HEK293 (cell line): ENCODE measurements around the gene MTCP1.
A peak's percentile ranks its signal among the peaks of the same experiment; 100 is the strongest.

Experiments used
- CTCF ChIA-PET: fragments of 350-600 bp; formaldehyde crosslinking; extraction: SDS; loops from one replicate; lab custom pipeline; 2021; ENCODE audit warnings: antibody characterized with exemption; lab: Yijun Ruan, JAX
- POLR2A ChIA-PET: fragments of 300-600 bp; formaldehyde crosslinking; extraction: SDS; loops from one replicate; lab custom pipeline; 2020; ENCODE audit warnings: antibody characterized with exemption, inconsistent platforms; lab: Yijun Ruan, JAX
- H3K27ac ChIP-seq: fragments of 200-500 bp; sonication (Bioruptor generic); 2 replicates; pipeline ENCODE4 v1.5.1; 2014; ENCODE audit warnings: low read depth, low read length, control low read depth, inconsistent platforms; ENCODE audit errors: extremely low read depth
- H3K36me3 ChIP-seq, 2 experiments: fragments of 200-500 bp in 1 of 2; sonication (Bioruptor generic) in 1 of 2; 1 replicate in 1 of 2; 2 replicates in 1 of 2; pipeline ENCODE4 v1.5.1; 2014 to 2017; ENCODE audit warnings: inconsistent platforms in 2 of 2, low read length in 2 of 2; ENCODE audit not compliant: control insufficient read depth in 2 of 2, insufficient read depth in 1 of 2
- H3K4me1 ChIP-seq: fragments of 200-500 bp; sonication (Bioruptor generic); 2 replicates; pipeline ENCODE4 v1.5.1; 2014; ENCODE audit warnings: mild to moderate bottlenecking, low read length, inconsistent platforms; ENCODE audit not compliant: control insufficient read depth, insufficient read depth
- H3K4me3 ChIP-seq: 2 replicates; pipeline ENCODE4 v1.5.1; 2011; ENCODE audit warnings: low read depth, mild to moderate bottlenecking, control low read depth, low read length, moderate library complexity
- H3K9me3 ChIP-seq: fragments of 200-500 bp; sonication (Bioruptor generic); 2 replicates; pipeline ENCODE4 v1.5.1; 2014; ENCODE audit warnings: low read depth, low read length, inconsistent platforms; ENCODE audit not compliant: control insufficient read depth, insufficient read depth
- KLF10 ChIP-seq: fragments of 450-650 bp; IDR thresholded peaks from 2 replicates; pipeline ENCODE4 v1.5.1; 2018; ENCODE audit warnings: missing biosample characterization, mild to moderate bottlenecking, missing genetic modification characterization
- PRDM1 ChIP-seq: fragments of 450-650 bp; formaldehyde crosslinking; IDR thresholded peaks from 2 replicates; pipeline ENCODE4; 2016; ENCODE audit warnings: missing biosample characterization, missing genetic modification characterization
- PRDM10 ChIP-seq: fragments of 450-650 bp; formaldehyde crosslinking; IDR thresholded peaks from 2 replicates; pipeline ENCODE4 v1.5.1; 2016; ENCODE audit warnings: missing biosample characterization, missing genetic modification characterization
- ZBTB26 ChIP-seq: fragments of 450-650 bp; formaldehyde crosslinking; optimal IDR thresholded peaks from 2 replicates; pipeline ENCODE3; 2016; ENCODE audit warnings: missing biosample characterization, mild to moderate bottlenecking, missing genetic modification characterization
- ZFHX2 ChIP-seq: fragments of 450-650 bp; formaldehyde crosslinking; conservative IDR thresholded peaks from 2 replicates; pipeline ENCODE4 v1.5.1; 2016; ENCODE audit warnings: missing biosample characterization, missing genetic modification characterization
- ZFP69B ChIP-seq: fragments of 450-650 bp; formaldehyde crosslinking; IDR thresholded peaks from 2 replicates; pipeline ENCODE4 v1.5.1; 2016; ENCODE audit warnings: missing biosample characterization, missing genetic modification characterization
- ZNF157 ChIP-seq: fragments of 450-650 bp; formaldehyde crosslinking; IDR thresholded peaks from 2 replicates; pipeline ENCODE4 v1.5.1; 2016; ENCODE audit warnings: missing biosample characterization, missing genetic modification characterization
- ZNF18 ChIP-seq: fragments of 450-650 bp; formaldehyde crosslinking; IDR thresholded peaks from 2 replicates; pipeline ENCODE4 v1.5.1; 2016; ENCODE audit warnings: missing biosample characterization, missing genetic modification characterization
- ZNF223 ChIP-seq: fragments of 450-650 bp; formaldehyde crosslinking; IDR thresholded peaks from 2 replicates; pipeline ENCODE4 v1.5.1; 2016; ENCODE audit warnings: missing biosample characterization, missing genetic modification characterization
- ZNF26 ChIP-seq: fragments of 450-650 bp; formaldehyde crosslinking; IDR thresholded peaks from 2 replicates; pipeline ENCODE4 v1.5.1; 2016; ENCODE audit warnings: missing biosample characterization, missing genetic modification characterization
- ZNF280D ChIP-seq: fragments of 450-650 bp; formaldehyde crosslinking; IDR thresholded peaks from 2 replicates; pipeline ENCODE4 v1.5.1; 2016; ENCODE audit warnings: missing biosample characterization, missing genetic modification characterization
- ZNF449 ChIP-seq: fragments of 450-650 bp; formaldehyde crosslinking; IDR thresholded peaks from 2 replicates; pipeline ENCODE4 v1.5.1; 2017; ENCODE audit warnings: missing biosample characterization, mild to moderate bottlenecking, missing genetic modification characterization, moderate library complexity
- ZNF529 ChIP-seq: fragments of 450-650 bp; formaldehyde crosslinking; IDR thresholded peaks from 2 replicates; pipeline ENCODE4 v1.5.1; 2017; ENCODE audit warnings: missing genetic modification characterization, missing biosample characterization; ENCODE audit not compliant: insufficient replicate concordance
- ZNF560 ChIP-seq: fragments of 450-650 bp; formaldehyde crosslinking; IDR thresholded peaks from 2 replicates; pipeline ENCODE4 v1.5.1; 2017; ENCODE audit warnings: missing biosample characterization, missing genetic modification characterization, borderline replicate concordance
- ZNF571 ChIP-seq: fragments of 450-650 bp; formaldehyde crosslinking; IDR thresholded peaks from 2 replicates; pipeline ENCODE4 v1.5.0; 2017; ENCODE audit warnings: missing biosample characterization, missing genetic modification characterization
- ZNF585B ChIP-seq: fragments of 450-650 bp; formaldehyde crosslinking; IDR thresholded peaks from 2 replicates; pipeline ENCODE4 v1.5.1; 2016; ENCODE audit warnings: missing biosample characterization, missing genetic modification characterization
- ZNF658 ChIP-seq: fragments of 450-650 bp; formaldehyde crosslinking; IDR thresholded peaks from 2 replicates; pipeline ENCODE4; 2016; ENCODE audit warnings: missing biosample characterization, missing genetic modification characterization
- ZNF701 ChIP-seq: fragments of 450-650 bp; formaldehyde crosslinking; IDR thresholded peaks from 2 replicates; pipeline ENCODE4 v1.5.1; 2016; ENCODE audit warnings: missing biosample characterization, missing genetic modification characterization
- ZNF704 ChIP-seq: fragments of 450-650 bp; formaldehyde crosslinking; IDR thresholded peaks from 2 replicates; pipeline ENCODE4 v1.5.1; 2016; ENCODE audit warnings: missing biosample characterization, missing genetic modification characterization
- ZNF76 ChIP-seq: fragments of 450-650 bp; formaldehyde crosslinking; IDR thresholded peaks from 2 replicates; pipeline ENCODE4; 2016; ENCODE audit warnings: low read depth, missing biosample characterization, missing genetic modification characterization, borderline replicate concordance
- ZSCAN16 ChIP-seq: fragments of 450-650 bp; formaldehyde crosslinking; IDR thresholded peaks from 2 replicates; pipeline ENCODE4 v1.5.1; 2016; ENCODE audit warnings: missing biosample characterization, missing genetic modification characterization
- ZSCAN30 ChIP-seq: fragments of 450-650 bp; IDR thresholded peaks from 2 replicates; pipeline ENCODE4 v1.5.1; 2018; ENCODE audit warnings: missing biosample characterization, mild to moderate bottlenecking, missing genetic modification characterization, moderate library complexity

Gene MTCP1

GRCh38 chrX:155026727-155027508 is 44.0 kb downstream of the MTCP1 start, which contains the start of gene FUNDC2:
Gene FUNDC2 (plus strand): TSS chrX:155026844. CDS start chrX:155026939, 95 bp downstream.
- no peaks in the 10 kb centered on the region; a peak in 1 of 3 replicates for H3K36me3 ChIP-seq
- H3K9me3 ChIP-seq, result no peaks in the 10 kb centered on the region
- peaks cover 2% of the 10 kb centered on the region; the same call in 1 of the 2 replicates for H3K4me1 ChIP-seq
- H3K27ac ChIP-seq, result peak within 1 kb of the TSS; percentile 99
- POLR2A ChIA-PET, result interaction anchor here (0.6 to 1.4 kb wide), 12 partner anchors 9 to 1589 kb away, joined by 3 to 7 read pairs (median 4); partner anchors contain the start of genes BRCC3, CMC4 and MTCP1
- H3K4me3 ChIP-seq, result peak within 1 kb of the TSS; percentile 72
- CTCF ChIA-PET, result interaction anchor here (0.6 to 2.5 kb wide), 3 partner anchors 22 to 31 kb away, joined by 4 to 6 read pairs (median 4); no protein-coding TSS in a partner anchor
- no peak; the same call in 1 of the 2 replicates for TF ChIP-seq ZSCAN30 (tag by site-specific recombination)
- TF ChIP-seq ZNF658 (tag by site-specific recombination), result no peak
- TF ChIP-seq PRDM10 (tag by site-specific recombination), result peak; percentile 77
- peak; percentile 83 for TF ChIP-seq ZNF449 (tag by site-specific recombination)
- TF ChIP-seq ZNF26 (tag by site-specific recombination), result no peak
- TF ChIP-seq ZNF704 (tag by site-specific recombination), result no peak
- peak; percentile 73 for TF ChIP-seq PRDM1 (tag by site-specific recombination)
- no peak for TF ChIP-seq ZNF280D (tag by site-specific recombination)
- TF ChIP-seq ZSCAN16 (tag by site-specific recombination), result no peak
- TF ChIP-seq ZBTB26 (tag by site-specific recombination), result peak; percentile 96
- no peak for TF ChIP-seq ZNF571 (tag by site-specific recombination)
- TF ChIP-seq ZNF18 (tag by site-specific recombination), result no peak
- TF ChIP-seq ZNF585B, result no peak
- TF ChIP-seq ZNF157 (tag by site-specific recombination), result no peak
- no peak for TF ChIP-seq ZNF529 (tag by site-specific recombination)
- TF ChIP-seq ZNF560, result no peak
- TF ChIP-seq ZFP69B (tag by site-specific recombination), result no peak
- TF ChIP-seq ZNF701, result no peak
- peak; percentile 60; the same call in 1 of the 2 replicates for TF ChIP-seq KLF10 (tag by site-specific recombination)
- TF ChIP-seq ZNF76 (tag by site-specific recombination), result no peak; the same call in 1 of the 2 replicates
- TF ChIP-seq ZNF223 (tag by site-specific recombination), result no peak
- TF ChIP-seq ZFHX2 (tag by site-specific recombination), result peak; percentile 61; the same call in 1 of the 2 replicates
